Sigmoid colon (tissue), 4 donors: Measurements from ENCODE around the gene GLCCI1.

Experiments used
- EP300 ChIP-seq, 4 donors: sonication (generic); formaldehyde crosslinking; IDR thresholded peaks; one replicate each; pipeline ENCODE4 v1.6.1; 2017; ENCODE audit warnings: antibody characterized with exemption in 4 of 4
- POLR2A ChIP-seq, 2 donors: fragments of 450-650 bp; IDR thresholded peaks; one replicate each; pipeline ENCODE4 v1.6.1; 2016; ENCODE audit warnings: antibody characterized with exemption in 2 of 2, mild to moderate bottlenecking in 2 of 2, moderate library complexity in 2 of 2
- POLR2AphosphoS5 ChIP-seq, 4 donors: sonication (generic); formaldehyde crosslinking; IDR thresholded peaks; one replicate each; pipeline ENCODE4 v1.6.1; 2017; ENCODE audit warnings: antibody characterized with exemption in 4 of 4
- TF ChIP-seq, protein P1 (sequence below), 4 experiments: fragments of 450-650 bp in 3 of 4; fragments of 200-600 bp in 1 of 4; IDR thresholded peaks; one replicate each; pipeline ENCODE4 v1.5.1; 2016 to 2019; ENCODE audit warnings: antibody characterized with exemption in 4 of 4, mild to moderate bottlenecking in 3 of 4, moderate library complexity in 2 of 4

DNA sequence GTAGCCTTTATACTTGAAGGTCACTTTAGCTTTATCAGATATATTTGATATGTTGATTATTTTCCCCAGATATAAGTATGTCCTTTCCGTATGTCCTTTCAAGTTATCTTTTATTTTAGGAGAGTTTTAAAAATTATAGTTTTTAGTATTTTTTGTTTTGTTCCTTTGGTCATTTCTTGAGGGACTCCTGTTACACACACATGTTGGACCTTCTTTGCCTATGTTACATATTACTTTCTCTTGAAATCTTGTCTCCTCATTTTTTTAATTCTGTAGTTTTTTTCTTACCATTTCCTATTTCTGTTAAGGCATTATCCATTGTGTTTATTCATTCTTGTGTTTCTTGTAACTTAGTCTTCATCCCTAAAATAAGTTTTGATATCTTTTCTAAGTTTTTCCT, 23.9 kb downstream of the GLCCI1 start:
- no peak for TF ChIP-seq POLR2A (IDR thresholded peaks at IDR 0.05)
- TF ChIP-seq, protein P1, sequence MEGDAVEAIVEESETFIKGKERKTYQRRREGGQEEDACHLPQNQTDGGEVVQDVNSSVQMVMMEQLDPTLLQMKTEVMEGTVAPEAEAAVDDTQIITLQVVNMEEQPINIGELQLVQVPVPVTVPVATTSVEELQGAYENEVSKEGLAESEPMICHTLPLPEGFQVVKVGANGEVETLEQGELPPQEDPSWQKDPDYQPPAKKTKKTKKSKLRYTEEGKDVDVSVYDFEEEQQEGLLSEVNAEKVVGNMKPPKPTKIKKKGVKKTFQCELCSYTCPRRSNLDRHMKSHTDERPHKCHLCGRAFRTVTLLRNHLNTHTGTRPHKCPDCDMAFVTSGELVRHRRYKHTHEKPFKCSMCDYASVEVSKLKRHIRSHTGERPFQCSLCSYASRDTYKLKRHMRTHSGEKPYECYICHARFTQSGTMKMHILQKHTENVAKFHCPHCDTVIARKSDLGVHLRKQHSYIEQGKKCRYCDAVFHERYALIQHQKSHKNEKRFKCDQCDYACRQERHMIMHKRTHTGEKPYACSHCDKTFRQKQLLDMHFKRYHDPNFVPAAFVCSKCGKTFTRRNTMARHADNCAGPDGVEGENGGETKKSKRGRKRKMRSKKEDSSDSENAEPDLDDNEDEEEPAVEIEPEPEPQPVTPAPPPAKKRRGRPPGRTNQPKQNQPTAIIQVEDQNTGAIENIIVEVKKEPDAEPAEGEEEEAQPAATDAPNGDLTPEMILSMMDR (IDR thresholded peaks at IDR 0.05): no peak
- TF ChIP-seq POLR2AphosphoS5 (IDR thresholded peaks at IDR 0.05): no peak
- no peak for TF ChIP-seq EP300 (IDR thresholded peaks at IDR 0.05)
